Hematopoietic multipotent progenitor cell treated with erythropoietin and hydrocortisone succinate and interleukin-3 and kit ligand, for 8 days (in vitro differentiated cells): ENCODE data around the gene LPAR5.

Experiments
- DNase-seq: peaks from one replicate; pipeline ENCODE4 v3.0.0-alpha.2; 2015

The LPAR5 gene

DNA sequence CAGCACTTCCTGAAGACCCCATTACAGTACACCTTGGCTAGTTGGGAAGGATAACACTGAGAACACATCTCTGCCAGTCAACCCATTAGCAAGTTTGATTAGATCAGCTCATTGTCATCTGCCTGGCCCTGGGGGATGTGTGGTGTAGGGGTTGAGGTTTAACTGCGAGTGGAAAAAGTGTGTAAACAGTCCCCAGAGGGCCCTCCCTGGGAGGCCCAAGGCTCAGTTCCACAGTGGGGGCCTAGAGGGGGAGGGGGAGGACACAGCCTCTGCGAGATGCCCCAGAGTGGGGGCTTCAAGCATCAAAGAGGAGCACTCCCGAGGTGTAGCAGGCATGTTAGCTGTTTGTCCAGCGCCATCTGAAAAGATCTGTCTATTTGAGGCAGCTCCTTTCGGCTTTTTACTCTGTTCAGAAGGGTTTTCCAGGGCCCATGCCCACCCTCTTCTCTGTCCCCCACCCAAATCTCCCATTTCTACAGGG lies 344 bp downstream of the LPAR5 start:
- peak; percentile 81 for DNase-seq

DNA sequence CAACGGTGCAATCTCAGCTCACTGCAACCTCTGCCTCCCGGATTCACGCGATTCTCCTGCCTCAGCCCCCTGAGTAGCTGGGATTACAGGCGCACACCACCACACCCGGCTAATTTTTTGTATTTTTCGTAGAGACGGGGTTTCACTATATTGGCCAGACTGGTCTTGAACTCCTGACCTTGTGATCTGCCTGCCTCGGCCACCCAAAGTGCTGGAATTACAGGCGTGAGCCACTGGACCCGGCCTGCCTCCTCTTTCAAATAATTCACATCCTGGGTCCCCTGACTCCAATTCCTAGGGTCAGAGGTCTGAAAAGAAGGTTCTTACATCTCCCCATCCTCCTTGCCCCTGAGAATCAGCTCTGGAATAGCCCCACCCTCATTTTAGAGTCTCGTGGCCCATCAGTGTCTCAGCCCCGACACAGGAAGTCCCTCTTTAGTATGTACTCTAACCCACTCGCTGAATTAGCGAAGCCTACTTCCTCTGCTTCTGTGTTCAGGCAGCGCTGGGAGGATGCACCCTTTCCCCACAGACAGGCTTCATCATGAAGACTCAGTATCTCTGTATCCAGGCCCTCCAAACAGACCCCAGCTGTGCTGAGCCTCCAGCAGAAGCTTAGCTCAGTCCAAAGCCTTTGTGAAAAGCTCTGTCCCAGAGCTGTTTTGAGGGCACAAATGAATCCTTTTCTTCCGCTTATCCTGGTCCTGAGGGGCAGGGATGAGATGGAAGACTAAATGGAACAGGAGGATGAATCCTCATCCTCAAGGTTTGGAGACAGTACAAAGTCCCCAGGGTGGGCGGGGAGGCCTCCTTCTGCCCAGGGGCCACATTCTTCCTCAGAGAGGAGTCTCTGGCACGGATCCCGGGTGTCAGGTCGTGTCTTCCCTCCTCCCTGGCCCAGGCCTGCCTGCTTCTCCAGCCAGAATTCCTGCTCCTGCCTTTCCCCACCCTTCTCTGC lies 3.5 kb downstream of the LPAR5 start:
- peak; percentile 37 for DNase-seq

DNA sequence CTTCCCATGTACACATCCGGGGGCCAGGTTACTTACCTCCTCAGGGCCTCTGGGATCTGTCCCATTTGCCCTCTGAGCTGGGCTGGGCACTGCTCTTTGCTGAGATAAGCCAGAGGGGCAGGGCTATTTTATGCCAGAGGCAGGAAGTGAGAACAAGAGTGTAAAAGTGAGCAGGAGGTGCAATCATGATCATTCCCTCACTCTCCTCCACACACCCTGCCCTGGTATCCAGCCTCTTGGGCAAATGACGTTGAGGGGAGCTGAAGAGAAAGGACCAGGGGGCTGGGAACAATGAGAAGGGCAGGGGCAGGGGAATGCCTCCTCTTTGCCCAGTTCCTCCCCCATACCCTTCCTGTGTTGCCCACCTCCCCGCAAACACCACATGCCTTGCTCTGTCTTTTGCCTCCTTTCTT lies 4.2 kb downstream of the LPAR5 start:
- DNase-seq, result peak; percentile 75

DNA sequence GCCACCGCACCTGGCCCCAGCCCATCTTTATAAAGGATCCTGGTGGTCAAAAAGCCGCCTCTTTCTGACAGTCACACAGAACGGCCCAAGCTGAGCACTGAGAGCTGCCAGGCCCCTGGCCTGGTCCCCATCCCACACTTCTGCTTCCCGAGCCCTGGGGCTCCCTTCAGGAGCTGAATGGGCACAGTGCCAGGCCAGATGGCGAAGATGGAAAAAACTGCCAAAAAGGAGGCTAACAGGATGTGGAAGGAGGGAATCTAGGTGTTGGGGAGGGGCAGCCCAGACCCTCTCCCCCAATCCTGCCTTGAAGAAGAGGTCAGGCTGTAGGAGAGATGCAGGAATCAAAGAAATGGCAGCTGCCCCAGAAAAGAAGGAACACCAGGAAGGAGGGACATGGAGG lies 5.0 kb downstream of the LPAR5 start:
- no peak for DNase-seq

DNA sequence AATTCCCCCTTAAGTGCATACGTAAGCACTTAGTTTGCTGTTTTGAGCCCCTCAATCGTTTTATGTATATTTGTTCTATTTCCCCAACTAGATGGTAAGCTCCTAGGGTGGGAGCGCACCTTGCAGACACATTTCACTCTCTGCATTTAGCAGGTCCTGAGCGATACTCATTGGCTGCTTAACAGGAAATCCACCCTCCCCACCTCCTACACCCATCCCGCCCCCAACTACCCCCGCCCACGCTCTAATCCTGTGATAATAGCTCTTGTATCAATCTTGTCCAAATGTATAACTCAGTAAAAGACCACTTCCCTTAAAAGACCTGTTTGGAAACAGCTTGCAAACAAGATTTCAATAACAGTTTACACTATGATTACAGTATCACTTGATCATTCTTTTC lies 8.1 kb downstream of the LPAR5 start:
- peak; percentile 37 for DNase-seq

DNA sequence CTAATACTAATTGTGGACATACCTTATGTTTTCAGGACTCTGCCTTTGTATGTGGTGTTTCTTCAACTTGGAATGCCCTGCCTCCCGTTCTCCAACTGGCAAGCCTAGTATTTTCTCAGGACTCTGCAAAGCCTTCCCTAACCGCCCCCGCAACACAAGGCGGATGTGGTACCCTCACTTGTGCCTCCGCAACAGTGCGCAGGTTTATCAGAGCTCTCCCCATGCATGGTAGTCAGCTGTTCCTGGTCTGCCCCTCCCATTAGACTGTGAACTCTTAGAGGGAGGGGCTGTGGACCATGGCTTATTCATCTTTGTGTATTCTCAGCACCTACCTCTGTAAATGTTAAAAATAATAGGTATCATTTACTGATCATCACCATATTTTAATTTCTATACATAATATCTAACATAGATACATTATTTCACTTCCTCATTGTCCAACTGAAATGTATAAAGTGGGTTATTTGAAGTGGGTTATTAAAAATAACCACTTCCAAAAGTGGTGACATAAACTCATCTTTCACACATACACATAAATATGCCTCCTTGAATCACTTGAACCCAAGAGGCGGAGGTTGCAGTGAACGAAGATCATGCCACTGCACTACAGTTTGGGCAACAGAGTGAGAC lies 9.0 kb downstream of the LPAR5 start:
- DNase-seq, result peak; percentile 47

DNA sequence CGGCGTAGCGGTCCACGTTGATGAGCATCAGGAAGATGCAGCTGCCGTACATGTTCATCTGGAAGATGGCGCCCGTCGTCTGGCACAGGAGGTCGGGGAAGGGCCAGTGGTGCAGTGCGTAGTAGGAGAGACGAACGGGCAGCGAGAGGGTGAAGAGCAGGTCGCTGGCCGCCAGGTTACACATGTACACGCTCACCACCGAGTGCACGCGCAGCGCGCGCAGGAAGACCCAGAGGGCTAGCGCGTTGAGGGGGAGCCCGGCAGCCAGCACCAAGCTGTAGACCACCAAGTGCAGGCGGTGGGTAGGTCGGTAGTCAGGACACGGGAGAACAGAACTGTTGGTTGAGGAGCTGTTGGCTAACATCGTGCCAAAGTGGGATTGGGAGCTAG lies 14.9 kb downstream of the LPAR5 start:
- no peak for DNase-seq

DNA sequence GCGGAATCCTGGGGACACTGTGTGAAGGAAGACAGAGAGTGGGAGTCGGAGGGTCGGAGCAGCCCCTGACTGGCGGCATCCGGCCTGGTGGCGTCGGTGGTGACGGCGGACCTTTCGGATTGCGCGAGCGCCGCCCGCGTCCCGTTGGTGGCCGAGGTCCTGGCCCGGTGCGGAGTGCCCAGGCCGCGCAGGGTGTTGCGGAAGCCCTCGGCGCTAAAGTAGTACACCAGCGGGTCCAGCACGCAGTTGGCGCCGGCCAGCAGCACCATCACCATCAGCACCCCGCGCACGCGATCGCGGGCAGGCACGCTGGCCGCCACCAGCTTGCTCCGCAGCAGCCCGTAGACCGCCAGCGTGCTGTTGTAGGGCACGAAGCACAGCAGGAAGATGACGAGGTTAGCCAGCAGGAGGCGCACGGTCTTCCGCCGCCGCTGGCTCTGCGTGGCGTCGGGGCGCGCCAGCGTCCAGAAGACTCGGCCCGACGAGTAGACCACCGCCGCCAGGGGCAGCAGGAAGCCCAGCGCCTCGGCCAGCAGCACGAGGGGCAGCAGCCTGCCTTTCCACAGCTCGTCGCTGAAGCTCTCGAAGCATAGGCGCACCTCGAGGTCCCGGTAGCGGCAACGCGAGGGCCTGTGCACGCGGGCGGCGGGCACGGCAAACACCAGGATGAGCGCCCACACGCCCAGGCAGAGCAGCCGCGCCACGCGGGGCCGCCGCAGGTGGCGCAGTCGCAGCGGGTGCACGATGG lies 15.4 kb downstream of the LPAR5 start:
- DNase-seq, result peak; percentile 31

DNA sequence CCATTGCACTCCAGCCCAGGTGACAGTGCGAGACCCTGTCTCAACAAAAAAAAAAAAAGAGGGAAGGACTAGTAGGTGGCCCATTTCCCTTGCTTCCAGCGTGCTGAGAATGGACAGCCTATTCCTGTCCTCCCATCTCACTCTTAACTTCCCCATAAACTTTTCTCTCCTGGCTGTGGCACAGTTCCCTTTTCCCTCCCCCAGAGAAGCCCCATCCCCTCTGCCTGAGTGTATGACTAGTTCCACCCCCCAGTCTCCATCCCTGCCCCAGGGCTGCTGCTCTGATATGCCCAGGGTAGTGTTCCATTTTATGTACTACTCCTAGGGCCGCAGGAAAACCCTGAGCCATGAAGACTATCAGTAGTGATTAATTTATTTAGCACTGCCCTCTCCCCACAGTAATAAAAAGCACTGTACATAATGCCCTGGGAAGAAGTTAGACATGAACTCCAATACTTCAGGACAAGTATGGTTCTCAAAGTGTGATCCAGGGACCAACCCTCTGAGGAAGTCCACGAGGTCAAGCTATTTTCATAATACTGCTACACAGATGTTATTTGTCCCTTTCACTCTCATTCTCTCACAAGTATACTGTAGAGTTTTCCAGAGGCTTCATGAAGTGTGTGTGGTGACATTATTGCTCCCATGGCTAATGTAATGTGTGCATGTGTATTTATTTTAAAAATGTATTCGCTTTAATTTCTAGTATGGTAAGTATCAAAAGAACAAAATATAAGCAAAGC lies 17.1 kb downstream of the LPAR5 start:
- DNase-seq, result no peak

DNA sequence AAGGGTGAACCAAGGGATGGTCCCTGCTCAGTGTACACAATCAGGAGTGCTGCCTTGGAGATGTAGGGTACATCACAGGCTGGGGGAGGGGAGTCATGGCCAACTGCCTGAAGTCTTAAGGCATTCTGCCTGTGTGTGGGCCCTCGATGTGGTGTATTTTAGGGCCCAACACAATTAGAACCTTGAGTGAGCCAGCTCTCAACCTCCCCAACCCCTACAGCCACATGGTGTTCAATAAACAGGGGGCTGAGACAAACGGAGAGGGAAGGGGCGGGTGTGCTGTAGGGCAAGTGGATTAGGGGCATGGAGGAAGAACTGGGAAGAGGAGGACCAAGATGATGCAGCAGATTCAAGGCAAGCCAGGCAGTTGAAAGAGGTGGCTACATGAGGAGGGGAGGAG lies 20.0 kb downstream of the LPAR5 start:
- no peak for DNase-seq

DNA sequence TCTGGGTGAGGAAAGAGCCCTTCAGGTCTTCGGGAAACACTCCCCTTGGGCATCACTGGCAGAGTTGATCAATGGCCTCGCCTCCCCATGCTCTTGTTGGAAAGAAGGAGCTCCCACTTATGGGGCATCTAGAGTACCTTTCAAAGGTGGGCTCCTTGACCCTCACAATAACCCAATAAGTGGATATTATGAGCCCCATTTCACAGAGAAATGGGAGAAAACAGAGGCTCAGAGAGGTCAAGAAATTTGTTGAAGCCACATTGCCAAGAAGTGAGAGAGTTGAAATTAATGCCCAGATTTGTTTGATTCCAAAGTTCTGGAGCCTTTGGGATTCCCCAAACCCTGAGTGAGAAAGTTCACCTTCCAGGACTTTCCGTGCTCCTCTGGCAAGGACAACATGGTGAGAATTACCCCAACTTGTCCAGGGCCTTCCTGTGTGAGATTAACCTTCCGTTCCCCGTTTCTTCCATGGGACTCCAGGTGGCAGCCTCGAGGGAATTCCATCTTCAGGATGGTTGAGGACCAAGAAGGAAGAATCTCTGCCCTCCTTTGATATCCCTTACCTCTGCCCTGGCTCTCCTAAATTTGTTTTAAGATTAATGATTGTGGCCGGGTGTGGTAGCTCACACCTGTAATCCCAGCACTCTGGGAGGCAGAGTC lies 21.1 kb downstream of the LPAR5 start:
- DNase-seq, result no peak

DNA sequence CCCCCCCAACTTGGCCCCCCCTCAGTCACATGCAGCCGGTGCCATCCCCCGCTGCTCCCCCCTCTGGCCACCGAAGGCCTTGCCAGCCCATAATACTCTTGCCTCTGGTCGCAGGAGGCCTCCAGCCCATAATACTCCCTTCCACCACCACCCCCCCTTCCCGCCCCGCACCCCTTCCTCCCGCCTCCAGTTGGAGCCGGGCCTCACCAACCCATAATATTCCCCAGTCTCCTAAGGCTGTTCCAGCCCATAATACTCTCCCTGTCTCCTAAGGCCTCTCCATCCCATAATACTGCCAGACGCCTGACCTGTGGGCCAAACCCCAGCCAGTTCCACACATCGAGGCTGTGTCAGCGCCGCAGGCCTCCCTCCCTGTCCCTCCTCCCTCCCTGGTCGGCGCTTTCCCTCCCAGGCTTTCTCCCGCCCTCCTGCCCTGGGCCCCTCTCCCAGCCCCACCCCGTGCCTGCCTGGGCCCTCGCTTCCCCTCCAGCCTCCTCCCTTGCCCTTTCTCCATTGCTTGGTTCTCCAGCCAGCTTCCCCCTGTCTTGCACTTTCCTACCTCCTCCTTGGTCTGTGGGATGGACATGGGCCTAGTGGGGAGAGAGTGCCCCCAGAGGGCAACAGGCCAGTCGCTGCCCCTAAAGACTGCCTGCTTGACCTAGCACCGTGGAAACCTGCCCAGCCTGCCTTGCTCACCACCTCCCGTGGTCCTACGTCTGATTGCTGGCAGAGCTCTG lies 21.8 kb downstream of the LPAR5 start:
- DNase-seq, result peak; percentile 98

DNA sequence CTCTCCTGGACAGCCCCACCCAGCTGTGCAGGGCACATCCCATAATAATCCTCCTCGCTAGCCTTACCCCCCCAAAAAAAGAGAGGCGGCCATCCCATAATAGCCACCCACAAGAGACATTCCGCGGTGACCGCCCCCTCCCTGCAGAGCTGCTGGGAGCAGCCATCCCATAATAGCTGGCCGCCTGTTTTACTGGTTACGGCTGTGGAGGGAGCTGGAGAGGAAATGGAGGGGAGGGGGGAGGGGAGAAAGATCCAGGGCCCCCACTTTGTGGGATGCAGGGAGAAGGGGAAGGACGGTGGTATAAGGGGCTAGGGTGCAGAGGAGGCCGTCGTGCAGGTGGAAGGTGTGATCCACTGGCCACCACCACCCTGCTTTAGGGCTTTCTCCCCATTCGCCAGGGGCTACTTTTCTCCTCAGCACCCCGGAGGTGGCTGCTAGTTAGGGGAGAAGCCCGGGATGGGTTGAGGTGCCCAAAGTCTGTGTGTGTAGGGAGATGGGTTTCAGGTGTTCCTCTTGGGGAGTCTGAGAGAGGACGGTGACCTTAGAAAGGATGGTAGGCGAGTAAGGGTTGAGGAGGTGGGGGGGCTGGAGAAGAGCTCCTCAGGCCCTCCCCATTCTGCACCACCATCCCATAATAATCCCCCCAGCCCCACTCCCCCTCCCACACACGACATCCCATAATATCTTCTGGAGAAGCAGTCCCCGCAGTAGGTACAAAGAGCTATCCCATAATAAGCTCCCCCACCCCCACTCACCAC lies 22.6 kb downstream of the LPAR5 start:
- peak; percentile 95 for DNase-seq

DNA sequence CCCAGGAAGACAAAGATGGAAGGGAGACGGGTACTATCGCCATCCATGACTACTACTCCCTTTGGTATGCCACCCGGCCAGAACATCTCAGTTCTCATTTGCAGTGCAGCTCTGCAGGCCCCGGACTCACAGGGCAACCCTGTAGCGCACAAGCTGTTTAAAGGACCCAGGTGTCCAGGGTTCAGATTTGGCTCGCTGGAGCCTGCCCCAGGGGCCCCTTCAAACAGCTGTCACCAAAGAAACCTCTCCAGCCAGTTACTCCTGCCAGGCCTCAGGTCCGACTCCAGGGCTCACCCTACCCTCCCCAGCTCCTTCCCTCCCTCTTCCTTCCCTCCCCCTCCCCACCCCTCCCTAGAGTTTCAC lies 23.1 kb downstream of the LPAR5 start:
- no peak for DNase-seq

DNA sequence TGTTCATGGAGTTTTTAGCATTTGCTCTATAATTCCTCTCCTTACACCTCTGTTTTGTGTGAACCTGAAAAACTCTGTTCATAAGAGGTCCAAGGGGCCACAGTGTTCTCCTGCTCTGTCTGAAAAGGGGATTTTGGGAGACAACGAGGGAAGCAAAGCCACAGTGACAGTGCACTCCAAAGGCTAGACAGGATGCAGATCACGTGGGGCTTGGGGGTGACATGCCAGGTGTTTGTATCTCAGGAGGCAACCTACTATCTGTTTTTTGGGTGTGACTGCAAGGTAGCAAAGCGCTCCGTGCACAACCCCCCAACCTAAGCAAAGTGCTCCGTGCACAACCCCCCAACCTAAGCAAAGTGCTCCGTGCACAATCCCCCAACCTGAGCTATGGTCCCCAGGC lies 23.5 kb downstream of the LPAR5 start:
- peak; percentile 27 for DNase-seq

DNA sequence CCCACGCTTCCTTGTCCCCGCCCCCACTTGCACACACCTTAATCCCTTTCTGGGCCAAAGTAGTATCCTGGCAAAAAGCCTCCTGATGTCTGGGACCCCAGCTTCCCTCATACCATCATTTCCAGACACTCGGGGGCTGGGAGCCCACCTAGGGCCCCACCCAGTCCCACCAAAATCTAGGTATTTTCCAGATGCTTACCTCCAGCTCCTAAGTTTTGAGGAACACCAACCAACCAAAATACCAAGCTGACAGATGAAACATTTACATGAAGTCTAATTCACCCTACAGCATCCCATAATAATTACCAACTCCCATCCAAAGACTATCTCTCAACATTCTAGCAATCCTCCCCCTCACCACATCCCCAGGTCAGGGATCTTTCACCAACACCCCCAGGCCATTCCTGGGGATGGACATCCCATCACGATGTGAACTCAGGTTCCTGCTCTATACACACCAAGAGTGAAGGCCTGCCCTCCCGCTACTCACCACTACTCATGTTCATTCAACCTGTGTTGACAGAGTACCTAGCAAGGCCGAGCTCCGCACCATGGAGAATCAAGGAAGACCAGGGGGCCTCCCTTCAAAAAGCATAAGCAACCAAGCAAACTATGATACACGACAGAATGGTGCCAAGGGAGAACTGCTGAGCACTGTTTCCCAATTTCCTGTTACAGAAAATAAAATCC lies 27.0 kb downstream of the LPAR5 start:
- DNase-seq, result peak; percentile 36

DNA sequence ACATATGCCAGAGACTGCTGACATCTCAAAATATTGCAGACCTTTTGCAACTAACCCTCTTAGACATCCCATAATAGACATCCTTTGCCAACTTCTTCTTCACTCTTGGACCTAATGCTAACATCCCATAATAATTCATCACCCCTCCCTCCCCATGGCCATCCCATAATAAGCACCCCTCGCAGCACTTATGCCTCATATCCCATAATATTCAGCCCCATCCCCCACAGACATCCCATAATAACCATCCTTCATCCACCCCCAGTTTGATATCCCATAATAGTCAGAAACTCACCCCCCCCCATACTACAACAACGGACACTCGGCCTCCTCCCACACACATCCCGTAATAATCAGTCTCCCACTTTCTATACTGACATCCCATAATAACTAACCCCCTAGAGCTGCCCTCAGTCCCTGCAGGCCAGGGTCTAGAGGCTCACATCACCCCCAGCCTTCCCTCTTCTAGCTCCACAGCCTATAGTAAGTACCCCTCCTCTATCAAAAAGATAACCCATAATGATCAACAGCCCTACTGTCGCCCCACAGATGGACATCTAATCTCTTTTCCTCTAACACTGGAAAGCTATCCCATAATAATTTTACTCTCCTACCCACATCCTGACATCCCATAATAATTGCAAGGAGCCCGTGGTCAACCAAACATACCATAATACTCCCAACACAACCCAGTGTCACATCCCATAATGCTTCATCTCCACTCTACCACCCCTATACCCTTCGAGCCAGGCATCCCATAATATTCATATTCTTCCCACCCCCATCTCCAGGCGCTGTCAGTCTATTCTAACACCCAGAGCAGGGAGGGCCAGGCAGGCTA lies 27.8 kb downstream of the LPAR5 start:
- peak; percentile 97 for DNase-seq

DNA sequence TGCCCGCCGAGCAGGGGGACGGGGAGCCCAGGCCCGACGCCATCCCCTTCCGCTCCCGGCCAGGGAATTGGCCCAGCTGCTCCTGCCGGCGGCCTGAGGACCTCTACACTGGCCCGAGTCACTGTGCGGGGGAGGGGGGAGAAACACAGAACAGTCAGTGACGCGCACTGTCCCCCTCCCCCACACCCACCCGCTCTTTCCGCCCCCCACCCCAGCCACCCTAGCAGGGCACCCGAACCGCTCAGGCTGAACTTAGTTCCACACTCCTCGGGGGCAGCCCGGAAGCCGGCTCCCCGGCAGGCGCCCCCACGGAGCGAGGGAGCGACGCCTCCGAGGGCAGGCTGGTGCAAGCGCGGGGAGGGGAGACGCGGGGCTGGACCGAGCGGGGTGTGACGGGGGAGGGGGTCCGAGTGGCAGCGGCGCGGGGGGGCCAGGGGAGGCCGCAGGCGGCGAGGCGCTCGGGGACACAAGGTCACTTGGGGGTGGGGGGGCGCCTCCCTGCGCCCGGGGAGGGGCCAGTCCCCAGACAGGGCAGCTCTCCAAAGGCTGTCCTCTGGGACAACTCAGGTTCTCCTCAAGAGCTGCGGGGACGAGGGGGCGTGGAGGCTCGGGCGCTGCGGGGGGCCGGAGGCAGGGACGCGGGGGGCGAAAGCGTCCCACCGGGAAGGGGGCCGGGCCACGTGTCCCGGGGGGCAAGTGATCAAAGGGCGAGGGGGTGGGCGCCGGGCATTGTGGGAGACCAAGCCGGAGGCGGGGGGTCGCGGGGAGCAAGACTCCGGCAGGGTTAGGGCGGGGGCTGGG lies 29.2 kb downstream of the LPAR5 start:
- peak; percentile 23 for DNase-seq
